Ovary (tissue), 9 donors: Measurements from ENCODE around the gene GALR2. TPM values are rescaled to one million over a fixed set of nuclear protein-coding genes. Genes with fewer than 3 reads are reported as not detected.

Source experiments
- DNase-seq, 5 donors: peaks; one replicate each; pipeline ENCODE4 v3.0.0-alpha.2; 2019 to 2020
- H3K27ac ChIP-seq, 2 donors: fragments of 200-600 bp; one replicate each; pipeline versions ENCODE4 v1.5.1 to v1.8.0; 2019 to 2022
- H3K27me3 ChIP-seq: fragments of 200-600 bp; one replicate; pipeline ENCODE4 v1.8.0; 2022
- H3K36me3 ChIP-seq: fragments of 200-600 bp; sonication (generic); one replicate; pipeline ENCODE4 v1.5.1; 2019
- H3K4me1 ChIP-seq: one replicate; pipeline ENCODE4 v1.8.1; 2013; ENCODE audit warnings: mild to moderate bottlenecking, moderate library complexity; ENCODE audit not compliant: insufficient read depth
- H3K4me3 ChIP-seq: fragments of 200-600 bp; sonication (generic); one replicate; pipeline ENCODE4 v1.5.1; 2017
- H3K9me3 ChIP-seq, 2 donors: fragments of 200-600 bp in 1 of 2; sonication (generic) in 1 of 2; one replicate each; pipeline versions ENCODE4 v1.5.1 to v1.8.1; 2013 to 2019; ENCODE audit warnings: mild to moderate bottlenecking in 1 of 2, moderate library complexity in 1 of 2
- EP300 ChIP-seq: sonication (generic); formaldehyde crosslinking; IDR thresholded peaks from one replicate; pipeline ENCODE4 v1.6.1; 2017; ENCODE audit warnings: antibody characterized with exemption
- POLR2A ChIP-seq: fragments of 450-650 bp; IDR thresholded peaks from one replicate; pipeline ENCODE4 v1.6.1; 2017; ENCODE audit warnings: antibody characterized with exemption, mild to moderate bottlenecking, moderate library complexity
- WGBS, 3 donors: extraction: QIAGEN DNeasy Blood & Tissue Kit in 1 of 3; methylation state at CpG; one replicate each; pipeline versions ENCODE4 v1.1.5 to v1.1.7; 2013 to 2017; 5-methylcytosine and 5-hydroxymethylcytosine counted together
- intact Hi-C, 4 donors: fragments of 100-400 bp; cut with DNase I; formaldehyde crosslinking; loops; one replicate each; pipeline versions ENCODE4 v1.11.0 to v1.15.1; 2022 to 2023
- polyA plus RNA-seq, 2 donors: library from polyadenylated mRNA; stranded (reverse); fragments of 200-250 nt in 1 of 2; fragments of 350-450 nt in 1 of 2; fragmentation: Illumina TruSeq in 1 of 2; extraction: RNeasy Lipid Tissue Mini Kit (QIAGEN cat#74804) in 1 of 2; gene quantifications; one replicate each; pipeline ENCODE4 v1.2.3, GENCODE V29; 2013 to 2014
- total RNA-seq, 7 donors: library from RNA; depleted of rRNA in 2 of 7; stranded (reverse); fragments of >200 nt in 2 of 7; fragmentation: NEBNext Ultra II Directional in 3 of 7; extraction: Animal tissue kit (Norgen Biotek cat#: 25700) in 3 of 7; gene quantifications; one replicate each; pipeline versions ENCODE4 v1.1.0 to v1.2.4, GENCODE V29; 2016 to 2023
- TF ChIP-seq, protein P1 (sequence below), 3 donors: fragments of 450-650 bp in 2 of 3; fragments of 200-600 bp in 1 of 3; IDR thresholded peaks; one replicate each; pipeline versions ENCODE4 v1.5.1 to v1.8.0; 2016 to 2022; ENCODE audit warnings: antibody characterized with exemption in 3 of 3, mild to moderate bottlenecking in 1 of 3
- donor health status: DM: no; HTN: no; CAD: no; lungs with moderate emphysema.
- donor health status: DM: no; HTN: no; CAD: no.
- donor health status: Bipolar disorder and iron deficiency.
- donor health status: DM: yes; HTN: yes; CAD: no.
- donor health status: DM: no; HTN: no; CAD: no.
- donor health status: DM: yes; HTN: yes; CAD: no.

The GALR2 gene
- total and polyA plus RNA-seq, 9 donors, result 0.34 TPM; not detected in 8

- 3 to 10% (median 5%) methylated on average over 15 of the region's 15 CpGs for WGBS, 3 donors
- H3K27ac ChIP-seq, result no peak overlapping the region
- H3K4me1 ChIP-seq, result peaks cover 18% of the 10 kb centered on the region
Observed at GRCh38 chr17:76071531-76072147, 2.9 kb upstream of the GALR2 start.

DNA sequence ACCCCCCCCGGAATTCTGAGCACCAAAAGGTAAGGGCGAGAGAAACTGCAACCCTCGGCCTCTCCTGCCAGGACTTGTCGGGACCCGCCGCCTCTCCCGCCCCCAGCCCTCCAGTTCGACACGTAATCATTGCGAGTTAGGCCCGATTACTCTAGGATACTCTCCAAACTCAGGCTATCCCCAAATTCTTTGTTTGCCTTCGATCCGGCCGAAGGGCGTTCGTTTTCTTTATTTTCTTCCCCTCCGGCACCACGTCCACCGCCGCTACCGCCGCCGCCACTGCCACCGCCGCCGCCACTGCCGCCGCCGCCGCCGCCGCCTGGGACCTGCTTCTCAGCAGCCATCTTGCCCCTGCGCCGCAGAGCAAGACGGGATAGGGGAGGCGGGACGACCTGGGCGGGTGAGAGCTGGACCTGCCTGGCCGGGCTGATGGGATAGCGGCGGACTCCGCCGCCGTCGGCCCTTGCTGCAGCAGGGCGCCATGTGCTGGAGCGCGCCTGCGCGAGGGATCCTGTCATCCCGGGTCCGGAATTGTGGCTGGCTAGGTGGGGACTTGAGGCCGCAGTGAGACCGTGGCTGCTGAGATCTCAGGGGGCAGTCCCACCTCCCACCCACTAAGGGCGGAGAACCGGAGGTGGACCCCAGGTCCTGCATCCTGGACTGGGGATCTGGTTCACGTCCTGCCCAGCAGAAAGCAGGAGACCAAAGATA is 2.3 kb upstream of the GALR2 start, which contains the start of gene SRP68:
TSS of gene SRP68 (minus strand) at position 370 of the 711 bp plus-strand sequence. CDS start at position 344, 26 bp downstream.
- TF ChIP-seq, protein P1, sequence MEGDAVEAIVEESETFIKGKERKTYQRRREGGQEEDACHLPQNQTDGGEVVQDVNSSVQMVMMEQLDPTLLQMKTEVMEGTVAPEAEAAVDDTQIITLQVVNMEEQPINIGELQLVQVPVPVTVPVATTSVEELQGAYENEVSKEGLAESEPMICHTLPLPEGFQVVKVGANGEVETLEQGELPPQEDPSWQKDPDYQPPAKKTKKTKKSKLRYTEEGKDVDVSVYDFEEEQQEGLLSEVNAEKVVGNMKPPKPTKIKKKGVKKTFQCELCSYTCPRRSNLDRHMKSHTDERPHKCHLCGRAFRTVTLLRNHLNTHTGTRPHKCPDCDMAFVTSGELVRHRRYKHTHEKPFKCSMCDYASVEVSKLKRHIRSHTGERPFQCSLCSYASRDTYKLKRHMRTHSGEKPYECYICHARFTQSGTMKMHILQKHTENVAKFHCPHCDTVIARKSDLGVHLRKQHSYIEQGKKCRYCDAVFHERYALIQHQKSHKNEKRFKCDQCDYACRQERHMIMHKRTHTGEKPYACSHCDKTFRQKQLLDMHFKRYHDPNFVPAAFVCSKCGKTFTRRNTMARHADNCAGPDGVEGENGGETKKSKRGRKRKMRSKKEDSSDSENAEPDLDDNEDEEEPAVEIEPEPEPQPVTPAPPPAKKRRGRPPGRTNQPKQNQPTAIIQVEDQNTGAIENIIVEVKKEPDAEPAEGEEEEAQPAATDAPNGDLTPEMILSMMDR (IDR thresholded peaks at IDR 0.05), result peak in 1 of 3 donors; percentile 12
- TF ChIP-seq EP300, result no peak
- TF ChIP-seq POLR2A, result peak; percentile 64
- H3K27ac ChIP-seq, result peak within 1 kb of the TSS in 1 of 2 donors; percentile 41
- H3K4me1 ChIP-seq, result peaks cover 18% of the 10 kb centered on the region
- WGBS, 3 donors, result 0 to 1% (median 1%) methylated on average over 54 to 57 of the region's 57 CpGs
- peak; percentile 85 to 92 (median 88) for DNase-seq
- intact Hi-C loops, result no loop called here
- H3K4me3 ChIP-seq, result peak within 1 kb of the TSS; percentile 72
- no peaks in the 10 kb centered on the region for H3K36me3 ChIP-seq
- H3K9me3 ChIP-seq, result no peaks in the 10 kb centered on the region
- peaks cover 11% of the 10 kb centered on the region for H3K27me3 ChIP-seq

More at GRCh38 chr17:76071531-76072147, 2.9 kb upstream of the GALR2 start:
- no peaks in the 10 kb centered on the region for H3K9me3 ChIP-seq
- TF ChIP-seq POLR2A (no peak), EP300 (no peak)
- TF ChIP-seq, protein P1 (IDR thresholded peaks at IDR 0.05), result no peak
- peak overlapping the region; percentile 72 for H3K4me3 ChIP-seq
- H3K27me3 ChIP-seq, result peaks cover 11% of the 10 kb centered on the region
- intact Hi-C loops, result no loop called here
- DNase-seq, result no peak
- no peaks in the 10 kb centered on the region for H3K36me3 ChIP-seq

DNA sequence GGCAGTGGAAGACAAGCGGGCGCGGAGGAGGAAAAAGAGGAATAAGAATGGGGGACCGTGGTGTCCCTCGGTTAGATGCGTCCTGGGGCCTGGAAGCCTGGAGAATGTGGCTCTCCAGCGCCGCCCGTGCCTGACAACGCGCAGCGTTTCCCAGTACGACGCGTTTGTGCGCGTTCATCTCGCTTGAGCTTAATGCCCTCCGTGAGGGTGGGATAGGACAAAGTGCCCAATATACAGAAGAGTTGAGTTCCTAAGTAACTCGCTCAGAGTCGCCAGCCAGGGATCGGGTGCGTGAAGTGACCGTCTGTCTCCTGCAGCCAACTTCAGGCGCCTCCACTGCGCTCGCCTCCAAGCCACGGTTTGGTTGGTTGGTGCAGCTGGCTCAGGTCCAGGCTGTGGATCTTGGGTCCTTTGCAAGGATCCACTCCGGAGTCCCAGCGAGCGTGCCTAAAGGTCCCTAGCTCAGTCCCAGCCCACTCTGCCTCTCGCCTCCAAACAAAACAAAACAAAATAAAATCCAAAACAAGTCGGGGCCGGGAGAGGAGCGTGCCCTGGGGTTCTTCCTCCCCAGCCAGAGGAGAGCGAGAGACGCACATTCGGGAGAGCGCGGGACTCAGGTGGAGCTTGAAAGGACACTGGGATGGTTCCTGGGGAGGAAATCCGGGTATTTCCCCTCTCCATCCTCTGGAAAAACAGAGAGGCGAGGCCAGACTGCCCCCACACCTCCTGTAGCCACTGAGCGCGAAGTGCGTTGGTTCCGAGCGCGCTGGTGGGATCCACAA is 974 bp downstream of the GALR2 start:
- 1 to 3% (median 3%) methylated on average over 48 of the region's 48 CpGs for WGBS, 3 donors
- no peak overlapping the region for H3K4me3 ChIP-seq

More for the DNA sequence above, 974 bp downstream of the GALR2 start:
- TF ChIP-seq POLR2A (no peak), EP300 (no peak)
- TF ChIP-seq, protein P1 (IDR thresholded peaks at IDR 0.05), result no peak
- H3K27ac ChIP-seq, result no peak overlapping the region
- no peaks in the 10 kb centered on the region for H3K9me3 ChIP-seq
- H3K36me3 ChIP-seq, result no peaks in the 10 kb centered on the region
- H3K4me1 ChIP-seq, result peaks cover 27% of the 10 kb centered on the region
- intact Hi-C loops, result no loop called here
- no peak for DNase-seq
- peaks cover 11% of the 10 kb centered on the region for H3K27me3 ChIP-seq
